ENCODE measurements around the gene CDC27. TPM values are rescaled to one million over a fixed set of nuclear protein-coding genes. Genes with fewer than 3 reads are reported as not detected.
"Not testable (repeated sequence)": the region's sequence is repeated elsewhere in the genome, so short reads cannot be mapped to it uniquely, and the experiment has no call there.

The CDC27 gene
- total RNA-seq, 5 donors from 2014 or later (not counting 1 experiment from before 2014, with no cell fraction given): 54.6 to 66.0 (median 58.6) TPM

GRCh38 chr17:47180337-47180736, 8.8 kb downstream of the CDC27 start:
- Histone ChIP-seq H3K4me1 (ENCODE audit: control insufficient read depth in 1 of 2, extremely low read depth in 1 of 2, insufficient read depth in 2 of 2, low read length in 2 of 2) (peaks cover 4 to 8% of the 10 kb centered on the region in 2 experiments), H3K27me3 (replicated peaks in 1 of 2; ENCODE audit: control insufficient read depth in 2 of 2, extremely low read depth in 1 of 2, insufficient read depth in 2 of 2, low read length in 1 of 2) (no peaks in the 10 kb centered on the region), H3K4me3 (ENCODE audit: control insufficient read depth in 1 of 2, extremely low read depth in 1 of 2, low read length in 1 of 2) (no peak overlapping the region), H3K27ac (ENCODE audit: low read length) (no peak overlapping the region), H3K36me3 (ENCODE audit: control insufficient read depth in 2 of 2, extremely low read depth in 1 of 2, insufficient read depth in 1 of 2, low read length in 1 of 2) (peaks cover 2 to 26% of the 10 kb centered on the region in 2 donors), H3K9me3 (no peaks in the 10 kb centered on the region)
- 100% methylated on average over 1 of the region's 1 CpG for WGBS (ENCODE audit: insufficient coverage)
- Mint-ChIP-seq H3K9me3 (no peaks in the 10 kb centered on the region), H3K4me1 (peaks cover 58 to 63% (median 59%) of the 10 kb centered on the region in 3 donors), H3K27me3 (no peaks in the 10 kb centered on the region), H3K4me3 (no peak overlapping the region), H3K36me3 (peaks cover 35% of the 10 kb centered on the region), H3K27ac (no peak overlapping the region)
- DNase-seq: no peak
- POLR2A ChIA-PET: no interaction called here
- no peak for ATAC-seq (replicated peaks in 1 of 4)
- CTCF ChIA-PET: no interaction called here

DNA sequence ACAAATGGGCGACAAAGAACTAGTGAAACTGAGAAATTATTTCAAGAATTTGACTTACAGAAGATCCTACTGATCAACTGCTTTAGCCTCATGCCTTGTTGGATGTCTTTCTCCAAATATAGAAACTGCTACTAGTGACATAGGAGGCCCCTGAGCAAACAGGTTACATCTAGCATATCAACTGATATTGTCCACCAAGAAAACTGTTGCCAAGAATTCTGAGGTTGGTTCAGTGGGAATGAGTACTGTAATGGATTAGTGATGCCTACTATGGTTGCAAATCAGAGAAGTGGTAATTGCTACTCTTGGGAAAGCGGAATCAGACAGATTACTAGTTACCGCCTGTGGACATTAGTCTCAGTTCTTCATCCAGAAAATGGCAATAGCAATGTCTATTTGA, 10.0 kb downstream of the CDC27 start:
- Histone ChIP-seq H3K4me1 (ENCODE audit: control insufficient read depth in 1 of 2, extremely low read depth in 1 of 2, insufficient read depth in 2 of 2, low read length in 2 of 2) (peaks cover 4 to 5% of the 10 kb centered on the region in 2 experiments), H3K4me3 (ENCODE audit: control insufficient read depth in 1 of 2, extremely low read depth in 1 of 2, low read length in 1 of 2) (no peak overlapping the region), H3K27ac (ENCODE audit: low read length) (no peak overlapping the region), H3K9me3 (no peaks in the 10 kb centered on the region), H3K36me3 (ENCODE audit: control insufficient read depth in 2 of 2, extremely low read depth in 1 of 2, insufficient read depth in 1 of 2, low read length in 1 of 2) (peaks cover 2 to 32% of the 10 kb centered on the region in 2 donors), H3K27me3 (replicated peaks in 1 of 2; ENCODE audit: control insufficient read depth in 2 of 2, extremely low read depth in 1 of 2, insufficient read depth in 2 of 2, low read length in 1 of 2) (no peaks in the 10 kb centered on the region)
- no peak overlapping the region for H3K27ac Mint-ChIP-seq
- no peaks in the 10 kb centered on the region for H3K9me3 Mint-ChIP-seq
- no peak overlapping the region for H3K4me3 Mint-ChIP-seq
- DNase-seq (no peak), ATAC-seq (replicated peaks in 1 of 4) (no peak)
- POLR2A ChIA-PET: interaction anchor here in 1 of 2 donors (0.7 kb wide), 1 partner anchor 22 kb away, joined by 3 read pairs; no protein-coding TSS in a partner anchor
- H3K4me1 Mint-ChIP-seq: peaks cover 60 to 65% (median 61%) of the 10 kb centered on the region in 3 donors
- H3K36me3 Mint-ChIP-seq: peaks cover 43% of the 10 kb centered on the region
- no peaks in the 10 kb centered on the region for H3K27me3 Mint-ChIP-seq
- 100% methylated on average over 1 of the region's 3 CpGs for WGBS (ENCODE audit: insufficient coverage)
- CTCF ChIA-PET: no interaction called here

DNA sequence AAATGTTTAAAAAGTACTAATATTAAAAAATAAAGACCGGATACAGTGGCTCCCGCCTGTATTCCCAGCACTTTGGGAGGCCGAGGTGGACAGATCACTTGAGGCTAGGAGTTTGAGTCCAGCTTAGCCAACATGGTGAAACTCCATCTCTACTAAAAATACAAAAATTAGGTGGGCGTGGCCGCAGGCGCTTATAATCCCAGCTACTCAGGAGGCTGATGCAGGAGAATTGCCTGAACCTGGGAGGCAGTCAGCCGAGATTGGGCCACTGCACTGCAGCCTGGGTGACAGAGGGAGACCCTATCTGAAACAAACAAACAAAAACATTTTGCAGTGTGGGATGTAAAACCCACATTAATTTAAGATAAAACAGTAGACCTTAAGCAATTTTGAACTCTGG, 11.8 kb downstream of the CDC27 start:
- no peaks in the 10 kb centered on the region for H3K27me3 Mint-ChIP-seq
- Histone ChIP-seq H3K27ac (ENCODE audit: low read length) (no peak overlapping the region), H3K9me3 (no peaks in the 10 kb centered on the region), H3K4me1 (ENCODE audit: control insufficient read depth in 1 of 2, extremely low read depth in 1 of 2, insufficient read depth in 2 of 2, low read length in 2 of 2) (peaks cover 2 to 4% of the 10 kb centered on the region in 2 experiments), H3K27me3 (replicated peaks in 1 of 2; ENCODE audit: control insufficient read depth in 2 of 2, extremely low read depth in 1 of 2, insufficient read depth in 2 of 2, low read length in 1 of 2) (no peaks in the 10 kb centered on the region), H3K4me3 (ENCODE audit: control insufficient read depth in 1 of 2, extremely low read depth in 1 of 2, low read length in 1 of 2) (no peak overlapping the region), H3K36me3 (ENCODE audit: control insufficient read depth in 2 of 2, extremely low read depth in 1 of 2, insufficient read depth in 1 of 2, low read length in 1 of 2) (peaks cover 2 to 35% of the 10 kb centered on the region in 2 donors)
- H3K4me1 Mint-ChIP-seq: peaks cover 51 to 61% (median 55%) of the 10 kb centered on the region in 3 donors
- H3K9me3 Mint-ChIP-seq: no peaks in the 10 kb centered on the region
- POLR2A ChIA-PET: interaction anchor here in 1 of 2 donors (0.8 kb wide), 1 partner anchor 9 kb away, joined by 3 read pairs; no protein-coding TSS in a partner anchor
- CTCF ChIA-PET: no interaction called here
- ATAC-seq (replicated peaks in 1 of 4) (no peak), DNase-seq (no peak)
- H3K4me3 Mint-ChIP-seq: no peak overlapping the region
- no peak overlapping the region for H3K27ac Mint-ChIP-seq
- 100% methylated on average over 2 of the region's 7 CpGs for WGBS (ENCODE audit: insufficient coverage)
- H3K36me3 Mint-ChIP-seq: peaks cover 40% of the 10 kb centered on the region

DNA sequence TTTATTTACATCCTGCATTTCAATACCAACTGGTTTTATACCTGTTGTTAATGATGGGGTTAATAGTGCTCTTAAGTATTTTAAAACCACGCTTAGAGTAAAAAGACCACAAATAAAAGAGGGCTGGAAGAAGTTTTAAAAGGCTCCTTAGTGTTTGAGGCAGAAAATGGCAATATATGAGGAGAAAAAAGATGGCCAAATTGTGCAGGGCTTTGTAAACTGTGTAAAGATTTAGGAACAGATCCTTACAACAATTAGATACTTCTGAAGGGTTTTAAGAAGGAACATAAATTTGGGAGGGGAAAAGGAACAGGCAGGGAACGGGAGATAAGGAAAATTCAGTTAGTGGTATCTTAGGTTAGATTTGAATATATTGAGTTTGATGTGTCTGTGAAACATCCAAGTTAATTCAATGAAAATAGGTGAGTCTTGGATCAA, 12.7 kb downstream of the CDC27 start:
- no CpG with 5 or more reads among the region's 2 CpGs for WGBS (ENCODE audit: insufficient coverage)
- no peaks in the 10 kb centered on the region for H3K27me3 ChIP-seq (replicated peaks in 1 of 2; ENCODE audit: control insufficient read depth in 2 of 2, extremely low read depth in 1 of 2, insufficient read depth in 2 of 2, low read length in 1 of 2)
- H3K27me3 Mint-ChIP-seq: no peaks in the 10 kb centered on the region
- no peak overlapping the region for H3K27ac Mint-ChIP-seq
- DNase-seq (no peak), ATAC-seq (replicated peaks in 1 of 4) (no peak)
- H3K9me3 ChIP-seq: no peaks in the 10 kb centered on the region
- CTCF ChIA-PET: no interaction called here
- H3K4me1 ChIP-seq (ENCODE audit: control insufficient read depth in 1 of 2, extremely low read depth in 1 of 2, insufficient read depth in 2 of 2, low read length in 2 of 2): peaks cover 0 to 2% of the 10 kb centered on the region in 2 experiments
- no peak overlapping the region for H3K4me3 Mint-ChIP-seq
- peaks cover 40% of the 10 kb centered on the region for H3K36me3 Mint-ChIP-seq
- H3K27ac ChIP-seq (ENCODE audit: low read length): no peak overlapping the region
- no peaks in the 10 kb centered on the region for H3K9me3 Mint-ChIP-seq
- no peak overlapping the region for H3K4me3 ChIP-seq (ENCODE audit: control insufficient read depth in 1 of 2, extremely low read depth in 1 of 2, low read length in 1 of 2)
- H3K4me1 Mint-ChIP-seq: peaks cover 43 to 54% (median 50%) of the 10 kb centered on the region in 3 donors
- POLR2A ChIA-PET: no interaction called here
- H3K36me3 ChIP-seq (ENCODE audit: control insufficient read depth in 2 of 2, extremely low read depth in 1 of 2, insufficient read depth in 1 of 2, low read length in 1 of 2): peaks cover 2 to 30% of the 10 kb centered on the region in 2 donors

DNA sequence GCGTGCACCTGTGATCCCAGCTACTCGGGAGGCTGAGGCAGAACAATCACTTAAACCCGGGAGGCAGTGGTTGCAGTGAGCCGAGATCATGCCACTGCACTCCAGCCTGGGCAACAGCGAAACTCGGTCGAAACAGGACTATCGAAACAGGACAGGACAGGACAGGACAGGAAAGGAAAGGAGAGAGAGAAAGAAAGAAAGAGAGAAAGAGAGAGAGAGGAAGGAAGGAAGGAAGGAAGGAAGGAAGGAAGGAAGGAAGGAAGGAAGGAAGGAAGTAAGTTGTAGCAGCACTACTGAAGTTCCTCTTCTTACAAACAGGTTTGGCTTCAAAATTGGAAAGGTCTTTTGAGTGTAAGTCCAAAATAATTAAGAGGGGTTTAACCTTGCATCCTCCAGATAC, 14.3 kb downstream of the CDC27 start:
- H3K27ac Mint-ChIP-seq; H3K27ac ChIP-seq (ENCODE audit: low read length); ATAC-seq (replicated peaks in 1 of 4); H3K27me3 ChIP-seq (replicated peaks in 1 of 2; ENCODE audit: control insufficient read depth in 2 of 2, extremely low read depth in 1 of 2, insufficient read depth in 2 of 2, low read length in 1 of 2); DNase-seq; H3K4me3 ChIP-seq (ENCODE audit: control insufficient read depth in 1 of 2, extremely low read depth in 1 of 2, low read length in 1 of 2); H3K4me3 Mint-ChIP-seq; H3K9me3 ChIP-seq; H3K4me1 ChIP-seq (ENCODE audit: control insufficient read depth in 1 of 2, extremely low read depth in 1 of 2, insufficient read depth in 2 of 2, low read length in 2 of 2); H3K9me3 Mint-ChIP-seq; H3K27me3 Mint-ChIP-seq; POLR2A ChIA-PET: not testable (repeated sequence)
- WGBS (ENCODE audit: insufficient coverage): 97% methylated on average over 8 of the region's 8 CpGs
- Mint-ChIP-seq H3K4me1 (peaks cover 42 to 54% (median 49%) of the 10 kb centered on the region in 3 donors), H3K36me3 (peaks cover 35% of the 10 kb centered on the region)
- CTCF ChIA-PET: interaction anchor here in 1 of 2 donors (0.7 kb wide), 1 partner anchor 526 kb away, joined by 4 read pairs; no protein-coding TSS in a partner anchor
- peaks cover 2 to 26% of the 10 kb centered on the region in 2 donors for H3K36me3 ChIP-seq (ENCODE audit: control insufficient read depth in 2 of 2, extremely low read depth in 1 of 2, insufficient read depth in 1 of 2, low read length in 1 of 2)

DNA sequence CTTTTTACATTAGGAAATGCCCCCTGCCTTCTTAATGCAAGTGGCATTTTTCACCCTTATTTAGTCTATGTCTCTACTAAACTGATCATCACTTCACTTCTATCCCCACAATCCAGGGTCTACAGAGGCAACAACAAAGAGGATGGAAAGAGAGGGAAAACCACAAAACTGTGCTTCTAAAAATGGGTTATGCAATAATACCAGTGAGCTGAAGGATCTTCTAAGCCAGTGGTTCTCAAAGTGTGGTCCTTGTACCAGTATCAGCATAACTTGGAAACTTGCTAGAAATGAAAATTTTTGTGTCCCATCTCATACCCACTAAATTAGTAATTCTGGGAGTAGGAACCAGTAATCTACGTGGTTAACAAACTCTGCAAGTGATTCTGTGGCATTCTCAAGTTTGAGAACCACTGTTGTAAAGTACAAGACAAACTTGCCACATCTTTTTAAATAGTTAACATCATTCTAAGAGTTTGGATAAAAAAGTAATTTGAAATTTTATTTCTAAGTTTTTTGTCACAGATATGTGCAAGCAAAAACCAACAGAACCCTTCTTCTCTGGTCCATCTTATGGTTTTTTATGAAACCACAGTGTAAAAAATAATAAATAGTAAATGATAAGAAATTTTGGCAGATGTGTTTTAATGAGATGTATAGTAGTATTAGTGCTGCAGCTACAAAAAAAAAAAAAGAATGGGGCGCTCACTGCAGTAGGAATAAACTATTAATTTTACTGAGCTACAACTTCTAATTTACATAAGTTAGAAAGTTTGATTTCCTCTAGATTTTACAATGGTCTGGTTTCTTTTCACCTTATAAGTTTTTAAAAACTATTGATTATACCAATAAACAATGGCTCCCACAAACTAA, 16.2 kb downstream of the CDC27 start:
- ChIA-PET POLR2A (no interaction called here), CTCF (no interaction called here)
- Mint-ChIP-seq H3K4me3 (no peak overlapping the region), H3K27me3 (no peaks in the 10 kb centered on the region), H3K9me3 (no peaks in the 10 kb centered on the region), H3K4me1 (peaks cover 40 to 47% (median 44%) of the 10 kb centered on the region in 3 donors), H3K27ac (no peak overlapping the region), H3K36me3 (peaks cover 33% of the 10 kb centered on the region)
- ATAC-seq (replicated peaks in 1 of 4) (no peak), DNase-seq (no peak)
- H3K9me3 ChIP-seq: no peaks in the 10 kb centered on the region
- H3K4me1 ChIP-seq (ENCODE audit: control insufficient read depth in 1 of 2, extremely low read depth in 1 of 2, insufficient read depth in 2 of 2, low read length in 2 of 2): peaks cover 0 to 2% of the 10 kb centered on the region in 2 experiments
- WGBS (ENCODE audit: insufficient coverage): no CpG with 5 or more reads among the region's 2 CpGs
- H3K4me3 ChIP-seq (ENCODE audit: control insufficient read depth in 1 of 2, extremely low read depth in 1 of 2, low read length in 1 of 2): no peak overlapping the region
- H3K36me3 ChIP-seq (ENCODE audit: control insufficient read depth in 2 of 2, extremely low read depth in 1 of 2, insufficient read depth in 1 of 2, low read length in 1 of 2): peaks cover 5 to 28% of the 10 kb centered on the region in 2 donors
- H3K27me3 ChIP-seq (replicated peaks in 1 of 2; ENCODE audit: control insufficient read depth in 2 of 2, extremely low read depth in 1 of 2, insufficient read depth in 2 of 2, low read length in 1 of 2): no peaks in the 10 kb centered on the region
- no peak overlapping the region for H3K27ac ChIP-seq (ENCODE audit: low read length)

Data from T-cell (primary cell).